A549 (cell line): ENCODE data around the gene HLTF. TPM values are rescaled to one million over a fixed set of nuclear protein-coding genes. Genes with fewer than 3 reads are reported as not detected.

Experiments used
- ATAC-seq, 2 experiments: fragments of 200-7000 bp in 1 of 2; fragments of >200 bp in 1 of 2; cut with Nextera tagmentation in 1 of 2; cut with Tn5 transposase in 1 of 2; 3 replicates each; pipeline versions ENCODE4 v1.8.0 to v1.9.1; 2018 to 2020; ENCODE audit warnings: mild to moderate bottlenecking in 1 of 2, moderate library complexity in 1 of 2
- CTCF ChIA-PET: fragments of 300-600 bp; sonication (Branson Sonifier 250); formaldehyde crosslinking; extraction: SDS; loops from one replicate; lab custom pipeline; 2021; ENCODE audit warnings: antibody characterized with exemption, inconsistent platforms; lab: Yijun Ruan, JAX
- POLR2A ChIA-PET: fragments of 350-600 bp; formaldehyde crosslinking; extraction: SDS; loops from one replicate; lab custom pipeline; 2021; ENCODE audit warnings: antibody characterized with exemption, inconsistent platforms; lab: Yijun Ruan, JAX
- DNase-seq, 2 experiments: peaks; one replicate each; pipeline versions ENCODE4 v3.0.0 to v3.0.0-alpha.2; 2011 to 2016; ENCODE audit warnings: low read depth in 1 of 2, low spot score in 1 of 2
- FAIRE-seq: peaks from 2 replicates; lab custom pipeline; 2011; peaks lifted over from hg19 to GRCh38; lab: Jason Lieb, UNC
- H3K27ac ChIP-seq, 2 experiments: fragments of >200 bp; sonication (Bioruptor Twin); formaldehyde crosslinking; 3 replicates each; pipeline ENCODE4 v1.5.1; 2016 to 2017
- H3K4me1 ChIP-seq: fragments of >200 bp; sonication (Bioruptor Twin); formaldehyde crosslinking; 3 replicates; pipeline ENCODE4 v1.6.1; 2016
- H3K4me2 ChIP-seq: fragments of >200 bp; sonication (Bioruptor Twin); formaldehyde crosslinking; 3 replicates; pipeline ENCODE4 v1.6.1; 2016
- H3K4me3 ChIP-seq: fragments of >200 bp; sonication (Bioruptor Twin); formaldehyde crosslinking; 3 replicates; pipeline ENCODE4 v1.5.1; 2016
- H3K9me3 ChIP-seq: fragments of >200 bp; sonication (Bioruptor Twin); formaldehyde crosslinking; 3 replicates; pipeline ENCODE4 v1.6.1; 2016
- ATOH8 ChIP-seq: fragments of 250-450 bp; sonication (Bioruptor Pico); IDR thresholded peaks from 2 replicates; pipeline ENCODE4 v1.5.0; 2020; ENCODE audit warnings: low read depth, mild to moderate bottlenecking, moderate library complexity
- BCL3 ChIP-seq: fragments of >200 bp; sonication (Bioruptor Twin); formaldehyde crosslinking; IDR thresholded peaks from 3 replicates; pipeline ENCODE4 v1.6.1; 2016
- BHLHE40 ChIP-seq: IDR thresholded peaks from 2 replicates; pipeline ENCODE4 v1.6.1; 2012; ENCODE audit warnings: low read depth, low read length, inconsistent platforms
- CBX8 ChIP-seq: fragments of 200-600 bp; sonication (generic); IDR thresholded peaks from 2 replicates; pipeline ENCODE4 v1.6.1; 2016
- CEBPB ChIP-seq, 2 experiments: fragments of >200 bp in 1 of 2; sonication (Bioruptor Twin) in 1 of 2; formaldehyde crosslinking in 1 of 2; IDR thresholded peaks; 2 replicates each; pipeline ENCODE4 v1.6.1; 2012 to 2016
- ESRRA ChIP-seq: fragments of 150-350 bp; IDR thresholded peaks from 2 replicates; pipeline ENCODE4 v1.6.1; 2014; ENCODE audit warnings: mild to moderate bottlenecking, low read length, borderline replicate concordance
- FOSB ChIP-seq: fragments of 250-450 bp; sonication (Bioruptor Pico); IDR thresholded peaks from 2 replicates; pipeline ENCODE4 v1.5.0; 2020; ENCODE audit warnings: mild to moderate bottlenecking, moderate library complexity
- HDAC2 ChIP-seq: fragments of 200-600 bp; sonication (generic); IDR thresholded peaks from 2 replicates; pipeline ENCODE4 v1.6.1; 2016
- HES2 ChIP-seq: fragments of >200 bp; sonication (Bioruptor Twin); formaldehyde crosslinking; IDR thresholded peaks from 2 replicates; pipeline ENCODE4 v1.6.1; 2016
- HOXB13 ChIP-seq: fragments of 250-450 bp; sonication (Bioruptor Pico); IDR thresholded peaks from 2 replicates; pipeline ENCODE4 v1.5.0; 2020; ENCODE audit warnings: low read depth, mild to moderate bottlenecking, moderate library complexity
- KDM1A ChIP-seq: fragments of 200-600 bp; sonication (generic); IDR thresholded peaks from 2 replicates; pipeline ENCODE4 v1.6.1; 2016; ENCODE audit warnings: low read depth, mild to moderate bottlenecking
- MAFK ChIP-seq: fragments of 450-650 bp; IDR thresholded peaks from 2 replicates; pipeline ENCODE4 v1.6.1; 2014; ENCODE audit not compliant: partially characterized antibody
- NR3C1 ChIP-seq: fragments of >200 bp; sonication (Bioruptor Twin); formaldehyde crosslinking; IDR thresholded peaks from 3 replicates; pipeline ENCODE4 v1.6.1; 2017
- PHF8 ChIP-seq: fragments of 200-600 bp; sonication (generic); IDR thresholded peaks from 2 replicates; pipeline ENCODE4 v1.6.1; 2016; ENCODE audit warnings: low read depth, mild to moderate bottlenecking, antibody characterized with exemption, moderate library complexity, borderline replicate concordance
- RARB ChIP-seq: fragments of 250-450 bp; sonication (Bioruptor Pico); IDR thresholded peaks from 2 replicates; pipeline ENCODE4 v1.8.0; 2021; ENCODE audit warnings: mild to moderate bottlenecking, moderate library complexity
- RCOR1 ChIP-seq: fragments of 150-350 bp; IDR thresholded peaks from 2 replicates; pipeline ENCODE4 v1.6.1; 2014; ENCODE audit warnings: antibody characterized with exemption, low read length, low read depth
- TFCP2L1 ChIP-seq: fragments of 250-450 bp; sonication (Bioruptor Pico); IDR thresholded peaks from 2 replicates; pipeline ENCODE4 v1.5.0; 2021; ENCODE audit warnings: mild to moderate bottlenecking
- TP53 ChIP-seq: fragments of 250-450 bp; sonication (Bioruptor Pico); IDR thresholded peaks from 2 replicates; pipeline ENCODE4 v1.5.0; 2021; ENCODE audit warnings: mild to moderate bottlenecking, moderate library complexity
- USF2 ChIP-seq: fragments of 450-650 bp; IDR thresholded peaks from 2 replicates; pipeline ENCODE4 v1.6.1; 2014; ENCODE audit warnings: antibody characterized with exemption
- ZFP36 ChIP-seq: fragments of 450-650 bp; IDR thresholded peaks from 2 replicates; pipeline ENCODE4 v1.6.1; 2014; ENCODE audit warnings: borderline replicate concordance; ENCODE audit not compliant: partially characterized antibody
- ZNF302 ChIP-seq: fragments of 250-450 bp; sonication (Bioruptor Pico); IDR thresholded peaks from 2 replicates; pipeline ENCODE4 v1.9.0; 2021; ENCODE audit warnings: inconsistent platforms, mild to moderate bottlenecking, moderate library complexity
- ZSCAN20 ChIP-seq: fragments of 250-450 bp; sonication (Bioruptor Pico); IDR thresholded peaks from 2 replicates; pipeline ENCODE4 v1.8.0; 2022; ENCODE audit warnings: mild to moderate bottlenecking, moderate library complexity
- WGBS: methylation state at CpG from one replicate; pipeline ENCODE4 v1.1.6; 2017; ENCODE audit errors: missing lambda C conversion rate; 5-methylcytosine and 5-hydroxymethylcytosine counted together
- polyA plus RNA-seq, 4 experiments: library from polyadenylated mRNA; depleted of rRNA in 3 of 4; stranded (reverse); fragments of >200 nt; fragmentation: RNase III in 1 of 4; extraction: RNeasy Plus Mini Kit Qiagen cat#74134 plus additional on column Dnase treatment in 1 of 4; gene quantifications; 2 replicates in 3 of 4; 3 replicates in 1 of 4; pipeline ENCODE4 v1.2.3, GENCODE V29; 2011 to 2017

The HLTF gene
- polyA plus RNA-seq, 2 of the 4 experiments (the other 2 are of a cell fraction) = 26.7 to 61.6 TPM

- ATAC-seq = peak; percentile 77 to 81
- peak; percentile 35 to 57 for DNase-seq
- no peak for FAIRE-seq
These were observed 503 bp downstream of the HLTF start for GRCh38 chr3:149085828-149086231.

GRCh38 chr3:149081772-149082171, 4.6 kb downstream of the HLTF start:
- DNase-seq = no peak
- peaks cover 16% of the 10 kb centered on the region for H3K4me1 ChIP-seq
- TF ChIP-seq RARB (CRISPR knock-in tag) (no peak), MAFK (peak; percentile 68), BHLHE40 (no peak)
- no peak overlapping the region for H3K27ac ChIP-seq
- 65% methylated on average over 1 of the region's 1 CpG for WGBS
- no peak for FAIRE-seq
- CTCF ChIA-PET = no interaction called here
- ATAC-seq = no peak
- H3K4me2 ChIP-seq = no peak overlapping the region
- POLR2A ChIA-PET = no interaction called here
- H3K4me3 ChIP-seq = no peak overlapping the region
- H3K9me3 ChIP-seq = 0 out of 3 replicates have a peak, but pooled peaks cover under 1% of the 10 kb centered on the region

More at GRCh38 chr3:149085828-149086231, 503 bp downstream of the HLTF start:
- TF ChIP-seq TFCP2L1 (CRISPR knock-in tag) (no peak), HDAC2 (no peak; the same call in 1 of the 2 replicates), RCOR1 (no peak), TP53 (CRISPR knock-in tag) (no peak), ZNF302 (CRISPR knock-in tag) (no peak), ESRRA (no peak), ZSCAN20 (no peak), ZFP36 (no peak), ATOH8 (CRISPR knock-in tag) (no peak), MAFK (no peak), KDM1A (no peak), HES2 (no peak), FOSB (CRISPR knock-in tag) (no peak), PHF8 (no peak), NR3C1 (no peak)
- Histone ChIP-seq H3K27ac (peak overlapping the region; percentile 75 to 90), H3K4me3 (peak overlapping the region; percentile 71), H3K9me3 (peaks cover 6% of the 10 kb centered on the region; the same call in 1 of the 3 replicates), H3K4me1 (peaks cover 16% of the 10 kb centered on the region), H3K4me2 (peak overlapping the region; percentile 86)
- ChIA-PET CTCF (interaction anchor here (0.8 to 1.2 kb wide), 3 partner anchors 9 to 189 kb away, joined by 3 to 4 read pairs (median 4); no protein-coding TSS in a partner anchor), POLR2A (interaction anchor here (1.0 kb wide), 1 partner anchor 44 kb away, joined by 3 read pairs; no protein-coding TSS in a partner anchor)
- 3% methylated on average over 21 of the region's 21 CpGs for WGBS

- peaks cover 16% of the 10 kb centered on the region for H3K4me1 ChIP-seq
- DNase-seq = no peak
- no peak overlapping the region for H3K27ac ChIP-seq
- ChIA-PET POLR2A (no interaction called here), CTCF (no interaction called here)
- no peak overlapping the region for H3K4me2 ChIP-seq
- FAIRE-seq = no peak
- TF ChIP-seq CEBPB (IDR thresholded peaks at IDR 0.05) (peak in 1 of 2 experiments; percentile 9; a peak in 1 of 4 replicates), HOXB13 (CRISPR knock-in tag) (no peak), BCL3 (no peak), USF2 (no peak), CBX8 (no peak)
- TF ChIP-seq, all 56 proteins: peak for 1
- WGBS = 94% methylated on average over 2 of the region's 2 CpGs
- Histone ChIP-seq H3K9me3 (no peaks in the 10 kb centered on the region), H3K4me3 (no peak overlapping the region)
- no peak for ATAC-seq
These were observed 5.6 kb downstream of the HLTF start for GRCh38 chr3:149080699-149081091.
